Measurements from ENCODE around the gene SNX10.

SNX10 gene

DNA sequence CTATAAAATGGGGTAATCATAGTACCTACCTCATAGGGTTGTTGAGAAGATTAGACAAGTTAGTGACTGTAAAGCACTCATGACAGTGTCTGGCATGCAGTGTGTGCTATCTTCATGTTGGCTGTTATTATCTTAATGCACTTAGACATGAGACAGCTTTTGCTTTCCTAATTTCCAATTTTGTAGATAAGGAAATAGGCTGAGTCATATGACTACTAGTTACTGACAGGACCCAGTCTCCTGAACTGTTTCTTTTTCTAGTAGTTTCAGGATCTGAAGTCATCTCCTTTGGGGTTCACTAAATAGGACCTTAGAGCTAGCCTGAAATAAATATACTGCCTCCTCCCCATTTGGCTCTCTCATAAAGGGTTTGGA is 74.2 kb downstream of the SNX10 start:
- Histone ChIP-seq H3K9ac (ENCODE audit: low read length) (no peak overlapping the region), H2AFZ (ENCODE audit: low read length) (no peak overlapping the region), H3K27me3 (ENCODE audit: insufficient read depth, low read length) (no peaks in the 10 kb centered on the region), H3K79me2 (ENCODE audit: insufficient read depth, low read length) (no peaks in the 10 kb centered on the region), H3K27ac (ENCODE audit: low read depth, low read length, poor library complexity, severe bottlenecking) (no peak overlapping the region), H3K9me3 (ENCODE audit: low read length) (no peaks in the 10 kb centered on the region), H3F3A (ENCODE audit: insufficient read depth, low read length) (no peaks in the 10 kb centered on the region), H3K4me3 (ENCODE audit: low read depth, low read length, poor library complexity, severe bottlenecking) (no peak overlapping the region), H4K20me1 (ENCODE audit: insufficient read depth, low read length) (no peaks in the 10 kb centered on the region), H3K9me2 (ENCODE audit: low read depth, low read length) (no peaks in the 10 kb centered on the region), H3K4me1 (ENCODE audit: insufficient read depth, low read length, severe bottlenecking) (peaks cover 23% of the 10 kb centered on the region), H3K36me3 (ENCODE audit: insufficient read depth, low read length) (peaks cover 52% of the 10 kb centered on the region), H3K4me2 (ENCODE audit: low read length) (no peak overlapping the region)
- TF ChIP-seq EZH2 (IDR thresholded peaks at IDR 0.05; ENCODE audit: borderline replicate concordance, low read length) (no peak), CTCF (IDR thresholded peaks at IDR 0.05; ENCODE audit: low read length) (no peak)

DNA sequence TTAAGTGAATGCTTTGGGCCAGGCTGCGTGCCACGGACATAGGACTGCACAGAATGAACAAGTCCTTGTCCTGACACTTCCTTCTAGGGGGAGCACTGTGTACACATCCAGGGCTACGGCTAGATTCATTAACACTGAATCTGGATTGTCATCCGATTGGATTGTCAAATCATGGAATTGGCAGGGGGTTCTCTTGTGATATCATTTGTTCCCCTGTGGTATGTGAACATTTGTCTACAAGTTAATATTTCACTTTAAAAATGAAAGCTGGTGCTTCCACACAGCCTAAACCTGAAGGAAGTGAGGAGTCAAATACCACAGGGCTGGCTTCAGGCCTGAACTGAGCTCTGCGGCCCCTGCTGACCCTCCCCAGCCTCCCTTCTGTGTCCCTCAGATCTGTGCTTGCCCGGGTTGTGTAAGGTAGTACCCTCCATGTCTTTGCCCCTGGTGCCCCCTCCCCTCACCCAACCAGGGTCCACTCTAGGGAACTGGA is 75.6 kb downstream of the SNX10 start:
- Histone ChIP-seq H3F3A (ENCODE audit: insufficient read depth, low read length) (no peaks in the 10 kb centered on the region), H3K9ac (ENCODE audit: low read length) (no peak overlapping the region), H3K4me1 (ENCODE audit: insufficient read depth, low read length, severe bottlenecking) (peaks cover 23% of the 10 kb centered on the region), H2AFZ (ENCODE audit: low read length) (no peak overlapping the region), H3K79me2 (ENCODE audit: insufficient read depth, low read length) (no peaks in the 10 kb centered on the region), H3K9me3 (ENCODE audit: low read length) (no peaks in the 10 kb centered on the region), H3K27me3 (ENCODE audit: insufficient read depth, low read length) (no peaks in the 10 kb centered on the region), H3K27ac (ENCODE audit: low read depth, low read length, poor library complexity, severe bottlenecking) (no peak overlapping the region), H3K4me3 (ENCODE audit: low read depth, low read length, poor library complexity, severe bottlenecking) (no peak overlapping the region), H4K20me1 (ENCODE audit: insufficient read depth, low read length) (no peaks in the 10 kb centered on the region), H3K4me2 (ENCODE audit: low read length) (no peak overlapping the region), H3K36me3 (ENCODE audit: insufficient read depth, low read length) (peaks cover 57% of the 10 kb centered on the region), H3K9me2 (ENCODE audit: low read depth, low read length) (no peaks in the 10 kb centered on the region)
- no peak for TF ChIP-seq EZH2 (IDR thresholded peaks at IDR 0.05; ENCODE audit: borderline replicate concordance, low read length)
- no peak for TF ChIP-seq CTCF (IDR thresholded peaks at IDR 0.05; ENCODE audit: low read length)

GRCh38 chr7:26368542-26368941 is 76.9 kb downstream of the SNX10 start:
- H3K4me3 ChIP-seq (ENCODE audit: low read depth, low read length, poor library complexity, severe bottlenecking): no peak overlapping the region
- no peak overlapping the region for H3K4me2 ChIP-seq (ENCODE audit: low read length)
- H2AFZ ChIP-seq (ENCODE audit: low read length): no peak overlapping the region
- no peaks in the 10 kb centered on the region for H4K20me1 ChIP-seq (ENCODE audit: insufficient read depth, low read length)
- no peaks in the 10 kb centered on the region for H3K9me2 ChIP-seq (ENCODE audit: low read depth, low read length)
- no peaks in the 10 kb centered on the region for H3K79me2 ChIP-seq (ENCODE audit: insufficient read depth, low read length)
- peaks cover 64% of the 10 kb centered on the region for H3K36me3 ChIP-seq (ENCODE audit: insufficient read depth, low read length)
- no peak overlapping the region for H3K9ac ChIP-seq (ENCODE audit: low read length)
- no peaks in the 10 kb centered on the region for H3K27me3 ChIP-seq (ENCODE audit: insufficient read depth, low read length)
- no peaks in the 10 kb centered on the region for H3K9me3 ChIP-seq (ENCODE audit: low read length)
- H3F3A ChIP-seq (ENCODE audit: insufficient read depth, low read length): no peaks in the 10 kb centered on the region
- H3K27ac ChIP-seq (ENCODE audit: low read depth, low read length, poor library complexity, severe bottlenecking): no peak overlapping the region
- TF ChIP-seq CTCF (IDR thresholded peaks at IDR 0.05; ENCODE audit: low read length): peak; percentile 28
- TF ChIP-seq EZH2 (IDR thresholded peaks at IDR 0.05; ENCODE audit: borderline replicate concordance, low read length): no peak
- H3K4me1 ChIP-seq (ENCODE audit: insufficient read depth, low read length, severe bottlenecking): peaks cover 23% of the 10 kb centered on the region

All from OCI-LY1 (cell line).